ENCODE measurements around the gene CNR1.

The CNR1 gene

DNA sequence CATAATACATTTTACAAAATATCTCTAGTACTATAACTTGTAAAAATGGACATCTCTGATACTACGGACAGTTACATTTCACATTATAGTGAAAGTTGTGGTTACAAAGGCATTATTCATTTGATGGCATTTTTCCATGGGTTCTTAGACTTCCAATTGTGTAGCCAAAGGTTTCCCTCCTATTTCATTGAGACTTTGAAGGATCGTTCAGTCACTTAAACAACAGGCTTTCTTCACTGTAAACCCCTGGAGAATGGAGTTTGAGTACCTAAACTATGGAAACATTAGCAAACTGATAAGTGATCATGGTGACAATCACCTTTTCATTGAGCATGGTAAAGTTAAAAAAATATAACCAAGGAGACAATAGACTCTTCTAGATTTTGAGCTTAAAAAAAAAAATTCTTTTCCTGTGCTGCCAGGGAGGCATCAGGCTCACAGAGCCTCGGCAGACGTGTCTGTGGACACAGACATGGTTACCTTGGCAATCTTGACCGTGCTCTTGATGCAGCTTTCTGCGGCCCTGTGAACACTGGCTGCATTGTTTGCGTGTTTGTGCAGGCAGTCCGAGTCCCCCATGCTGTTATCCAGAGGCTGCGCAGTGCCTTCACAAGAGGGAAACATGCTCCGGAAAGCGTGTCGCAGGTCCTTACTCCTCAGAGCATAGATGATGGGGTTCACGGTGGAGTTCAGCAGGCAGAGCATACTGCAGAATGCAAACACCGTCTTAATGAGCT lies 22.6 kb downstream of the CNR1 start:
- DNase-seq (ENCODE audit: low read depth, low spot score) = no peak

GRCh38 chr6:88142297-88142668 lies 23.9 kb downstream of the CNR1 start:
- no peak for DNase-seq (ENCODE audit: low read depth, low spot score)

DNA sequence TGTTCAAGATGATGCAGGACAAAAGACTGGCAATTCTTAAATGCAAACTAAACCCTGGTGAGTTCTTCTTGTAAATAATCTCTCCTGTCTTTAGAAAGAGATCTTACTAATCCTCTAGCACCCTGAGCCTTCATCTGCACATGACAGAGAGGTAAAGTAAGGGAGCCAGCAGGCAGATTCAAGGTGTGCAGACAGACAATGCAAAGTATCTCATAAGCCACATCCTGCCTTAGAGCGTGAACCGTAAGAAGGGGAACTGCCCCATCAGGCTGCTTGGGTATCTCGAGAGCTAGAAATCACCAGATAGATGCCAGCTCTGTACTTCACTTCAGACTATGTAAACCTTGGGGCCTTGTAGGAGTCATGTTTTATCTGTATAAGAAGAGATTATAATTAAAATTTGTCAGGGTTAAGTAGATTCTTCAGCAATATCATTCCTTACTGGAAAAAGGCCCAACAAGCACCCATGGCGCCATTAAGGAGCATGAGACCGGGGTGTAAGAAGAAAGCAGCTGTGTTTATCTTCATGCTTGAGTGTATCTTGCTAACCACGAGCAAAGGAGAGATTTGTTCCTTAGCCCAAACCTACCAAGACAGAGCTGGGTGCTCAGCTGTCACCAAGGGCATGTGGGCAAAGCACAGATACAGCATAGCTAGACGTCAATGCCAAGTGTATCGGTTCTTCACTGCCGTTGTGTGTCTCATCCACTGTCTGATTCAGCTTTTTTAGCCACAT lies 24.4 kb downstream of the CNR1 start:
- no peak for DNase-seq (ENCODE audit: low read depth, low spot score)

DNA sequence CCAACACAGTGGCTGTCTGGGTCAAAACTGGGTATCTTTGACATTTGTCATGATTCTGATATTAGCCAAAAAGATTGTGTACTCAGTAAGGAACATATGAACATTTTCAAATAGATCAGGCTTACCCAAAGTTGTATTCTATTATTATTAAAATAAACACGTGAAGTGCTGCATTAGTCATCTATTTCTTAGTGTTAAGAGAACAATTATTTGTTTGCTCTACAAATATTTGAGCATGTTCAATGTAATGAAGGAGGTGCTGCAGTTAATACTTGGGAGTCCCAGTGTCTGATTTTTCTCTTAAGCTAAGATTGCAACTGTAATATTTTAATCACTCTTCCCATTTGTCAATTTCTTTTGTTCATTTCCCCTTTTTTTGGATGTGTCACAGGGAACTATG lies 28.2 kb downstream of the CNR1 start:
- no peak for DNase-seq (ENCODE audit: low read depth, low spot score)

DNA sequence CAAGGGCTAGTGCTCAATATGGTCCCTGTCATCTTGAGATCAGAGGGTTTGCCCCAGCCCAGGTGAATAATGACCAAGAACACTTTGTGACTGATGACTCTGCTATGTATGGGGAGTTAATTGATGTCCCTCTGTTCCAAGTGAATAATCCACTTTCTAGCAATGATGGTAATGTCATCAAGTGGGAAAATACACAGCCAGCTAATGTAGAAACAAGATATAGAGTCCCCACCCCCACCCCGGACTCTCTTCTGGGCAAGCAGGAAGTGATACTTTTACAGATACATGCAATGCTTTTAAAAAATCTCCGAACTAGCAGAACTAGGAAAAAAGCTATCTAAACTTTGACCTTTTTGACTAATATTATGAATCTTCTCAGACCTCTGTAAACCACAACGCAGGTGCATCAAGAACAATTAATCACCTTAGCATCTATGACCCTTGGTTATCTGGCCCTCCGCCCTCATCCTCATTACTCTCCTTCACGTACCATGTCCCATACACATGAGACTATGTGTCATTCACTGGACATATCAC lies 30.5 kb downstream of the CNR1 start:
- DNase-seq (ENCODE audit: low read depth, low spot score) = no peak

GRCh38 chr6:88134575-88134974 lies 31.6 kb downstream of the CNR1 start:
- no peak for DNase-seq (ENCODE audit: low read depth, low spot score)

GRCh38 chr6:88133718-88134117 lies 32.4 kb downstream of the CNR1 start:
- no peak for DNase-seq (ENCODE audit: low read depth, low spot score)

GRCh38 chr6:88124925-88125557 lies 41.1 kb downstream of the CNR1 start:
- no peak for DNase-seq (ENCODE audit: low read depth, low spot score)

DNA sequence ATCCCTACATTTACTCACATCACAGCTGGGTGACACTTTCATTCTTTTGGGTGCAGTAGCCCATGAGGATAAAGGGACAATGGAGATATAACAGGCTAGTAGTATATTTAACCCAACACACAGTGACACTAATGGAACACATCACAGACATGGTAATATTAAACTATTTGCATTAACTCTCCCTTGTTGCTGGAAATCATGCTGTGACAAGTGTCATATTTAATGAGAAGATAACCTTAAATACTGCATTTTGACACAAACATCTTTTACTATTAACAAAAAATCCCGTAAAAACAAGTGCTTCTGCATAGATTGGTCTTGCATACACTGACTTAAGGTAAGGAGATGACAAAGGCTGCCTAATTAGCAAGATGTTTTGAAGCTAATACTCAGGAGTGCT lies 45.5 kb downstream of the CNR1 start:
- no peak for DNase-seq (ENCODE audit: low read depth, low spot score)

DNA sequence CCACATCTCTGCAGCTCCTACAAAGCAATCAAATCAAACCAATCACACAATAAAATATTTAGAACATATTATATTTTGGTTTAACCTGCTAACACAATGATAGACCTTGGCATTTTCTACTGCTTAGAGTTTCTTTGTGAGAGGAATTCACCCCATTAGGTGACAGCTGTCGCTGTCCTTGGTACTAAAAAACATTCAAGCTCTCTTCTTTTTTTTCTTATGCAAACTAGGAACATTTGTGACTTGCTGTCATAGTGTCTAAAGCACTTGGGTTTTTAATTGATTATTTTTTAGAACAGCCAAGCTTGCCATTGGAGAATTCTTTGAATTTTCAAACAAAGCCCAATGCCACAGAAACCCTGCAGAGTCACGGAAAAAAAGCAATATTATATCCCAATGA lies 46.4 kb downstream of the CNR1 start:
- no peak for DNase-seq (ENCODE audit: low read depth, low spot score)

GRCh38 chr6:88116276-88116675 lies 49.9 kb downstream of the CNR1 start:
- no peak for DNase-seq (ENCODE audit: low read depth, low spot score)

DNA sequence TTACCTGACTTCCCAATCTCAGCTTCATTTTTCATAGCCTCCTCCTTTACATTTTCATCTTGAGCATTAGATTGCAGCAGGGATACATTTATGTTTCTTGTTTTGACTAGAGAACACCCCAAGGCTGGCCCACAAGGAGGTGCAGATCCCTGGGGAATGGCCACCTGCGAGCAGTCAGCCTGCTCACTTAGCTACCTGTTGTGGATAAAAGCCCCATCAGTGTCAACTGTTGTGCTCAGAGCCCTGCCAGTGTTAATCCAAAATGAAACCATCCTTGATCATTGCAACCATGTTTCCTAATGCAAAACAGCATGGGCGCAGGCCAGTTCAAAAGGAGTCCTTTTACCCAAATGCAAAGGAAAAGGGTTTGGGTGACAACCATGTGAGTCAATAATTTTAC lies 50.8 kb downstream of the CNR1 start:
- DNase-seq (ENCODE audit: low read depth, low spot score) = no peak

DNA sequence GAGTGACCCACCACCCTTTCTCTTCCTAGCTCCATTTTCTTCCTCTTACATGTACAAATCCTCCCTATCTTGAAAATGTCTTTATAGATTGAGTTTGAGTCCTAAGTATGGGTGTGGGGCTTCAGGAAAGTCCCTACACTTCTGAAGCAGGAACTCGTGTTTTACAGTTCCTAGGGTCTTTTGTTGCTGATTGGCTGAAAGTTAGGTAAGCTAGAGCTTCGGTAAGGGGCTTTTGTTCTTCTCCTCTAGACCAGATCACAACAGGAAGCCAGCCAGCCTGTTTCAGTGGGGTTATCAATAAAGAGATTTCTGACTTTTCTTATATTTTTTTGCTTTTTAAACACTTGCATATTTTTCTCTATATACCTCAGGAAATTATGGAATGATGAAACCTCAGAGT lies 51.3 kb downstream of the CNR1 start:
- no peak for DNase-seq (ENCODE audit: low read depth, low spot score)

- no peak for DNase-seq (ENCODE audit: low read depth, low spot score)
These were observed 54.2 kb downstream of the CNR1 start for GRCh38 chr6:88111991-88112390.

DNA sequence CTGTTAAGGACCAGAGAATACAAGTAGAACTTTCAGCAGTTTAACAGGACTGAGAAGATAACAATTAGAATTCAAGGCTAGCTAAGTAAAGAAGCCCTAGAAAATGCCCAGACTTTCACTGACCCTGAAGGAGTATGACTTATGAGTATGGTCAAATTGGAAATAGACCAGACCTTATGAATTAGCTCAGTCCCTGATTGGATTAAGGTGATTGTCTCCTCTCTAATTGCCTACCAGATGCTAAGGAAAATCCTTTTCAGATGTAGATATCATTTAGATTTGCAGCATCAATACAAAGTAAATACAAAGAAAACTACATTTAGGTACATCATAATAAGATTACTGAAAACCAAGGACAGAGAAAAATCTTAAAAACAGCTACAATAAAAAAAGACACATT lies 58.9 kb downstream of the CNR1 start:
- no peak for DNase-seq (ENCODE audit: low read depth, low spot score)

DNA sequence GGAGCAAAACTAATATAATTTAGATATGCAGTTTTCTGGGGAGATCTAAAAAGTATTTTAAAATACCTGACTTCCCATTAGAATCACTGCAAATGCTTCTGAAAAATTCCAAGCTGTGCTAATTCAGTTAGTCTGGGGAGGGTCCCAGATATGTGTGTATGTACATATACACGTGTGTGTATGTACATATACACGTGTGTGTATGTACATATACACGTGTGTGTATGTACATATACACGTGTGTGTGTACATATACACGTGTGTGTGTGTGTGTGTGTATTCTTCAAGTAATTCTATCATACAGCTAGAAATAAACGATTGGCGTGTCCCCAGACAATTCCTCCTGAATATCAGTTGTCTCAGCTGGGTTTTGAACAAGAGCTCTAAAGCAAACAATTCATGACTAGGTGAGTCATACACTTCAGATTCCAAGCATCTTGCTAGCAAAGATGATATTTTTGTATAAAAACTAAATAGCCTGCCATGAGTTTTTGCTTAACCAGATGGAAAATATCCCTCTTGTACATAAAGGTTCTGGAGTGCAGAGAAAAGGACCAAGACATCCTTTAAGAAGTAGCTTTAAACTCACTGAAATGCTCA lies 60.3 kb downstream of the CNR1 start:
- no peak for DNase-seq (ENCODE audit: low read depth, low spot score)

Data from activated naive CD8-positive, alpha-beta T cell treated with anti-CD3 and anti-CD28 coated beads, Interleukin-2, amount 50 U/mL, for 16 hours (primary cell).